HEK293T (cell line): ENCODE results near the gene PIGQ.
A peak's percentile ranks its signal among the peaks of the same experiment; 100 is the strongest.

Experiments used
- FOXK2 ChIP-seq: fragments of 450-650 bp; IDR thresholded peaks from 2 replicates; pipeline ENCODE4 v1.6.1; 2016; ENCODE audit warnings: mild to moderate bottlenecking
- HDGF ChIP-seq: fragments of 450-650 bp; IDR thresholded peaks from 2 replicates; pipeline ENCODE4 v1.6.1; 2017; ENCODE audit warnings: antibody characterized with exemption, borderline replicate concordance
- L3MBTL2 ChIP-seq: fragments of 450-650 bp; conservative IDR thresholded peaks from 2 replicates; pipeline ENCODE4 v1.6.1; 2016; ENCODE audit warnings: mild to moderate bottlenecking
- PKNOX1 ChIP-seq: fragments of 450-650 bp; IDR thresholded peaks from 2 replicates; pipeline ENCODE4 v1.6.1; 2016
- SP1 ChIP-seq: fragments of 450-650 bp; IDR thresholded peaks from 2 replicates; pipeline ENCODE4 v1.6.1; 2017
- SUZ12 ChIP-seq: fragments of 450-650 bp; IDR thresholded peaks from 2 replicates; pipeline ENCODE4 v1.6.1; 2016; ENCODE audit warnings: mild to moderate bottlenecking
- TARDBP ChIP-seq: fragments of 450-650 bp; IDR thresholded peaks from 2 replicates; pipeline ENCODE4 v1.6.1; 2016

- TF ChIP-seq L3MBTL2 (0 out of 2 replicates have a peak, but pooled peaks have one; percentile 25), TARDBP (no peak), SP1 (no peak), PKNOX1 (no peak), SUZ12 (no peak), HDGF (no peak), FOXK2 (no peak)
Measured at GRCh38 chr16:529012-529575, 40.7 kb upstream of the PIGQ start.
